SJSA1 (cell line): Measurements from ENCODE around the gene CSNK1G1. TPM values are rescaled to one million over a fixed set of nuclear protein-coding genes. Genes with fewer than 3 reads are reported as not detected.
A peak's percentile ranks its signal among the peaks of the same experiment; 100 is the strongest.
"Not testable (repeated sequence)": the region's sequence is repeated elsewhere in the genome, so short reads cannot be mapped to it uniquely, and the experiment has no call there.

Experiments
- DNase-seq, 2 experiments: peaks; one replicate each; pipeline ENCODE4 v3.0.0-alpha.2; 2015 to 2020; ENCODE audit warnings: low spot score in 2 of 2, low read depth in 1 of 2
- H3K27ac ChIP-seq: fragments of 250-450 bp; sonication (Bioruptor Pico); 2 replicates; pipeline ENCODE4 v1.5.1; 2020; ENCODE audit warnings: mild to moderate bottlenecking, moderate library complexity
- H3K27me3 ChIP-seq: fragments of 250-450 bp; sonication (Bioruptor Pico); replicated peaks from 2 replicates; pipeline ENCODE4 v1.5.1; 2020; ENCODE audit warnings: mild to moderate bottlenecking, moderate library complexity
- H3K36me3 ChIP-seq: fragments of 250-450 bp; sonication (Bioruptor Pico); 2 replicates; pipeline ENCODE4 v1.5.1; 2020; ENCODE audit warnings: mild to moderate bottlenecking
- H3K4me1 ChIP-seq: fragments of 250-450 bp; sonication (Bioruptor Pico); replicated peaks from 2 replicates; pipeline ENCODE4 v1.6.1; 2021; ENCODE audit warnings: mild to moderate bottlenecking
- H3K4me3 ChIP-seq: fragments of 250-450 bp; sonication (Bioruptor Pico); 2 replicates; pipeline ENCODE4 v1.5.1; 2020; ENCODE audit warnings: mild to moderate bottlenecking
- H3K9me3 ChIP-seq: fragments of 250-450 bp; sonication (Bioruptor Pico); replicated peaks from 2 replicates; pipeline ENCODE4 v1.5.1; 2020; ENCODE audit warnings: mild to moderate bottlenecking
- total RNA-seq: library from RNA; depleted of rRNA; stranded (reverse); fragments of >200 nt; shearing (Covaris generic); gene quantifications from 2 replicates; pipeline ENCODE4 v1.2.3, GENCODE V29; 2014; rRNA removed

CSNK1G1 gene
- total RNA-seq: 9.2 and 14.2 TPM in 2 replicates

GRCh38 chr15:64355944-64356709 is at the start of gene CSNK1G1:
Gene CSNK1G1 (minus strand): TSS chr15:64356173. CDS start chr15:64300499, 55,674 bp downstream.
- Histone ChIP-seq H3K27me3 (no peaks in the 10 kb centered on the region), H3K27ac (peak within 1 kb of the TSS; percentile 33; the same call in 1 of the 2 replicates), H3K36me3 (peaks cover 6% of the 10 kb centered on the region), H3K4me3 (peak within 1 kb of the TSS; percentile 59), H3K9me3 (no peaks in the 10 kb centered on the region), H3K4me1 (peaks cover 6% of the 10 kb centered on the region)
- DNase-seq: peak; percentile 95 to 96

- H3K4me3 ChIP-seq: no peak overlapping the region
- DNase-seq: no peak
- H3K4me1 ChIP-seq: no peaks in the 10 kb centered on the region
- H3K27me3 ChIP-seq: no peaks in the 10 kb centered on the region
- H3K27ac ChIP-seq: no peak overlapping the region
- no peaks in the 10 kb centered on the region for H3K9me3 ChIP-seq
- peaks cover 79% of the 10 kb centered on the region for H3K36me3 ChIP-seq
These were observed 44.6 kb upstream of the CSNK1G1 start for GRCh38 chr15:64400583-64400982.

GRCh38 chr15:64398575-64398974 is 42.6 kb upstream of the CSNK1G1 start:
- DNase-seq: no peak
- Histone ChIP-seq H3K4me3 (no peak overlapping the region), H3K9me3 (no peaks in the 10 kb centered on the region), H3K4me1 (no peaks in the 10 kb centered on the region), H3K27me3 (no peaks in the 10 kb centered on the region), H3K27ac (no peak overlapping the region), H3K36me3 (peaks cover 78% of the 10 kb centered on the region)

GRCh38 chr15:64396789-64397188 is 40.8 kb upstream of the CSNK1G1 start:
- no peaks in the 10 kb centered on the region for H3K4me1 ChIP-seq
- H3K9me3 ChIP-seq: no peaks in the 10 kb centered on the region
- peaks cover 68% of the 10 kb centered on the region for H3K36me3 ChIP-seq
- DNase-seq: no peak
- H3K27me3 ChIP-seq: no peaks in the 10 kb centered on the region
- no peak overlapping the region for H3K27ac ChIP-seq
- no peak overlapping the region for H3K4me3 ChIP-seq

GRCh38 chr15:64392471-64392870 is 36.5 kb upstream of the CSNK1G1 start:
- peaks cover 36% of the 10 kb centered on the region for H3K36me3 ChIP-seq
- not testable (repeated sequence) for H3K9me3 ChIP-seq, H3K27ac ChIP-seq

GRCh38 chr15:64389036-64389435 is 33.1 kb upstream of the CSNK1G1 start:
- Histone ChIP-seq H3K9me3 (peaks cover 3% of the 10 kb centered on the region; the same call in 1 of the 2 replicates), H3K27me3 (no peaks in the 10 kb centered on the region), H3K27ac (no peak overlapping the region), H3K4me1 (peaks cover 11% of the 10 kb centered on the region), H3K4me3 (no peak overlapping the region), H3K36me3 (peaks cover 10% of the 10 kb centered on the region; the same call in 1 of the 2 replicates)
- DNase-seq: no peak

More at GRCh38 chr15:64392471-64392870, 36.5 kb upstream of the CSNK1G1 start:
- not testable (repeated sequence) for H3K27me3 ChIP-seq, DNase-seq, H3K4me1 ChIP-seq, H3K4me3 ChIP-seq

GRCh38 chr15:64387562-64388168 is 31.7 kb upstream of the CSNK1G1 start, which contains the start of gene TRIP4:
Gene TRIP4 (plus strand): TSS chr15:64387836. CDS start chr15:64387864, 28 bp downstream.
- H3K4me3 ChIP-seq: peak within 1 kb of the TSS; percentile 66
- peak within 1 kb of the TSS; percentile 45 for H3K27ac ChIP-seq
- no peaks in the 10 kb centered on the region for H3K27me3 ChIP-seq
- H3K4me1 ChIP-seq: peaks cover 11% of the 10 kb centered on the region
- 0 out of 2 replicates have a peak, but pooled peaks cover 3% of the 10 kb centered on the region for H3K36me3 ChIP-seq
- DNase-seq: peak; percentile 93 to 97
- peaks cover 3% of the 10 kb centered on the region; the same call in 1 of the 2 replicates for H3K9me3 ChIP-seq

GRCh38 chr15:64386291-64386690 is 30.3 kb upstream of the CSNK1G1 start:
- H3K27ac ChIP-seq: no peak overlapping the region
- H3K9me3 ChIP-seq: peaks cover 3% of the 10 kb centered on the region; the same call in 1 of the 2 replicates
- H3K4me3 ChIP-seq: no peak overlapping the region
- H3K27me3 ChIP-seq: no peaks in the 10 kb centered on the region
- peaks cover 11% of the 10 kb centered on the region for H3K4me1 ChIP-seq
- 0 out of 2 replicates have a peak, but pooled peaks cover 3% of the 10 kb centered on the region for H3K36me3 ChIP-seq
- no peak for DNase-seq

GRCh38 chr15:64383760-64384159 is 27.8 kb upstream of the CSNK1G1 start:
- no peaks in the 10 kb centered on the region for H3K27me3 ChIP-seq
- DNase-seq: no peak
- H3K9me3 ChIP-seq: peaks cover 3% of the 10 kb centered on the region; the same call in 1 of the 2 replicates
- H3K4me1 ChIP-seq: peaks cover 25% of the 10 kb centered on the region
- no peak overlapping the region for H3K4me3 ChIP-seq
- H3K27ac ChIP-seq: no peak overlapping the region
- peaks cover 11% of the 10 kb centered on the region; the same call in 1 of the 2 replicates for H3K36me3 ChIP-seq

- peak within 1 kb of the TSS; percentile 54 for H3K4me3 ChIP-seq
- H3K4me1 ChIP-seq: peaks cover 21% of the 10 kb centered on the region
- H3K9me3 ChIP-seq: no peaks in the 10 kb centered on the region
- peak within 1 kb of the TSS; percentile 67 for H3K27ac ChIP-seq
- peaks cover 17% of the 10 kb centered on the region for H3K36me3 ChIP-seq
- H3K27me3 ChIP-seq: no peaks in the 10 kb centered on the region
- peak; percentile 89 to 97 for DNase-seq
These were observed 25.2 kb upstream of the CSNK1G1 start, which contains the start of gene PCLAF for GRCh38 chr15:64381000-64381751. Gene PCLAF (minus strand): TSS chr15:64381441. CDS start chr15:64381371, 70 bp downstream.

- H3K9me3 ChIP-seq, H3K27me3 ChIP-seq, DNase-seq: not testable (repeated sequence)
- Histone ChIP-seq H3K4me3 (peak overlapping the region; percentile 54), H3K27ac (peak overlapping the region; percentile 67; the same call in 1 of the 2 replicates), H3K36me3 (peaks cover 25% of the 10 kb centered on the region), H3K4me1 (peaks cover 21% of the 10 kb centered on the region)
These were observed 24.3 kb upstream of the CSNK1G1 start for GRCh38 chr15:64380130-64380870.

GRCh38 chr15:64379216-64379960 is 23.4 kb upstream of the CSNK1G1 start:
- Histone ChIP-seq H3K9me3 (no peaks in the 10 kb centered on the region), H3K4me1 (peaks cover 21% of the 10 kb centered on the region), H3K27me3 (no peaks in the 10 kb centered on the region), H3K36me3 (peaks cover 32% of the 10 kb centered on the region), H3K4me3 (peak overlapping the region; percentile 54), H3K27ac (no peak overlapping the region)
- no peak for DNase-seq
